GM12891 (cell line): ENCODE data around the gene MET.

ENCODE experiments used
- PAX5 ChIP-seq: IDR thresholded peaks from 2 replicates; pipeline ENCODE4 v1.6.1; 2011; ENCODE audit warnings: low read length, moderate library complexity, mild to moderate bottlenecking; ENCODE audit not compliant: insufficient read depth, severe bottlenecking
- POLR2A ChIP-seq: IDR thresholded peaks from 2 replicates; pipeline ENCODE4 v1.6.1; 2011; ENCODE audit warnings: low read depth, low read length, control low read depth
- POLR2AphosphoS5 ChIP-seq: IDR thresholded peaks from 2 replicates; pipeline ENCODE4 v1.6.1; 2011; ENCODE audit warnings: low read depth, low read length, control low read depth
- SPI1 ChIP-seq: IDR thresholded peaks from 2 replicates; pipeline ENCODE4 v1.6.1; 2011; ENCODE audit warnings: low read depth, low read length, control low read depth
- TAF1 ChIP-seq: IDR thresholded peaks from 2 replicates; pipeline ENCODE4 v1.6.1; 2011; ENCODE audit warnings: low read depth, low read length, control low read depth

DNA sequence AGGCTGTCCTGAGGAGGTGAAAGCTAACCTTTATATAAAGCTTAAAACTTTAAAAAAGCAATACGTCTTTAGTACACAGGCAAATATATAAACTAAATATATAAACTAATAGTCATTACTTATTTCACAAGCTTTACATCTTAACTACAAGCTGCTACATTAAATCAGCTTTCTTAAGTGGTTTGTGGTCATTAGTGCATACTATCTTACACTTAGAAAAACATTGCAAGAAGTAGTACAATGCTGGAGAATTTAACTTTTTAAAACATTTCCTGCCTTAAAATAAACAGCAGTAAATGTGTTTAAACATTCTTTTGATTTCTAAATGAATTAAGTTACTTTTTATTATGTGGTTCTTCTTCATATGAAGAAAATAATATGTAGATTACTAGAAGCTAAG lies 36.3 kb downstream of the MET start:
- TF ChIP-seq POLR2A (no peak), POLR2AphosphoS5 (no peak), TAF1 (no peak), PAX5 (no peak), SPI1 (no peak)
